ENCODE measurements around the gene STAP2. TPM values are rescaled to one million over a fixed set of nuclear protein-coding genes. Genes with fewer than 3 reads are reported as not detected.
"Not testable (repeated sequence)": the region's sequence is repeated elsewhere in the genome, so short reads cannot be mapped to it uniquely, and the experiment has no call there.

Gene STAP2
- total and polyA plus RNA-seq, 5 donors: 6.7 to 13.9 (median 10.9) TPM

- Histone ChIP-seq H3K9me3 (ENCODE audit: control insufficient read depth, low read length) (no peaks in the 10 kb centered on the region), H3K4me3 (ENCODE audit: low read length) (no peak overlapping the region), H3K27ac (ENCODE audit: low read length) (no peak overlapping the region), H3K27me3 (ENCODE audit: control insufficient read depth, insufficient read depth) (no peaks in the 10 kb centered on the region), H3K4me1 (ENCODE audit: control insufficient read depth, insufficient read depth, low read length) (no peaks in the 10 kb centered on the region)
- 88% methylated on average over 12 of the region's 12 CpGs for WGBS
- ATAC-seq: no peak
- intact Hi-C loops (cut with DNase I): loop anchor here (5.0 to 10.0 kb wide), 2 partner anchors 79 to 87 kb away; partner anchors contain the start of gene SHD (in 1 of the 4)
- no peak for DNase-seq
Observed at GRCh38 chr19:4354282-4354681, 15.7 kb upstream of the STAP2 start.

GRCh38 chr19:4352701-4353121 is 14.1 kb upstream of the STAP2 start:
- peak; percentile 45 to 46 for ATAC-seq
- no peaks in the 10 kb centered on the region for H3K4me1 ChIP-seq (ENCODE audit: control insufficient read depth, insufficient read depth, low read length)
- DNase-seq: no peak
- no peaks in the 10 kb centered on the region for H3K9me3 ChIP-seq (ENCODE audit: control insufficient read depth, low read length)
- H3K27me3 ChIP-seq (ENCODE audit: control insufficient read depth, insufficient read depth): no peaks in the 10 kb centered on the region
- no peak overlapping the region for H3K27ac ChIP-seq (ENCODE audit: low read length)
- H3K4me3 ChIP-seq (ENCODE audit: low read length): no peak overlapping the region
- WGBS: 34% methylated on average over 9 of the region's 9 CpGs
- intact Hi-C loops (cut with DNase I): loop anchor here (5.0 to 10.0 kb wide), 2 partner anchors 78 to 85 kb away; partner anchors contain the start of gene SHD (in 1 of the 4)

GRCh38 chr19:4350726-4351125 is 12.1 kb upstream of the STAP2 start:
- Histone ChIP-seq H3K27me3 (ENCODE audit: control insufficient read depth, insufficient read depth) (no peaks in the 10 kb centered on the region), H3K4me1 (ENCODE audit: control insufficient read depth, insufficient read depth, low read length) (no peaks in the 10 kb centered on the region), H3K4me3 (ENCODE audit: low read length) (no peak overlapping the region), H3K27ac (ENCODE audit: low read length) (no peak overlapping the region), H3K9me3 (ENCODE audit: control insufficient read depth, low read length) (no peaks in the 10 kb centered on the region)
- intact Hi-C loops (cut with DNase I): loop anchor here (5.0 to 10.0 kb wide), 2 partner anchors 76 to 83 kb away; partner anchors contain the start of gene SHD (in 1 of the 4)
- DNase-seq: no peak
- no peak for ATAC-seq
- 94% methylated on average over 9 of the region's 9 CpGs for WGBS

- Histone ChIP-seq H3K4me3 (ENCODE audit: low read length) (no peak overlapping the region), H3K27me3 (ENCODE audit: control insufficient read depth, insufficient read depth) (no peaks in the 10 kb centered on the region), H3K4me1 (ENCODE audit: control insufficient read depth, insufficient read depth, low read length) (no peaks in the 10 kb centered on the region), H3K9me3 (ENCODE audit: control insufficient read depth, low read length) (no peaks in the 10 kb centered on the region), H3K27ac (ENCODE audit: low read length) (no peak overlapping the region)
- DNase-seq (no peak), ATAC-seq (no peak)
- WGBS: 89% methylated on average over 8 of the region's 8 CpGs
- intact Hi-C loops (cut with DNase I): loop anchor here (5.0 to 10.0 kb wide), 2 partner anchors 75 to 83 kb away; partner anchors contain the start of gene SHD (in 1 of the 4)
Observed at GRCh38 chr19:4350111-4350510, 11.5 kb upstream of the STAP2 start.

GRCh38 chr19:4349225-4349624 is 10.6 kb upstream of the STAP2 start:
- DNase-seq; ATAC-seq; H3K4me1 ChIP-seq (ENCODE audit: control insufficient read depth, insufficient read depth, low read length); H3K4me3 ChIP-seq (ENCODE audit: low read length); H3K27me3 ChIP-seq (ENCODE audit: control insufficient read depth, insufficient read depth); H3K27ac ChIP-seq (ENCODE audit: low read length); intact Hi-C loops (cut with DNase I); H3K9me3 ChIP-seq (ENCODE audit: control insufficient read depth, low read length): not testable (repeated sequence)
- 93% methylated on average over 16 of the region's 16 CpGs for whole genome bisulfite sequencing

GRCh38 chr19:4347521-4347920 is 8.9 kb upstream of the STAP2 start:
- Histone ChIP-seq H3K9me3 (ENCODE audit: control insufficient read depth, low read length) (no peaks in the 10 kb centered on the region), H3K27me3 (ENCODE audit: control insufficient read depth, insufficient read depth) (no peaks in the 10 kb centered on the region), H3K4me1 (ENCODE audit: control insufficient read depth, insufficient read depth, low read length) (no peaks in the 10 kb centered on the region), H3K27ac (ENCODE audit: low read length) (no peak overlapping the region), H3K4me3 (ENCODE audit: low read length) (no peak overlapping the region)
- ATAC-seq (no peak), DNase-seq (no peak)
- 90% methylated on average over 6 of the region's 6 CpGs for WGBS
- intact Hi-C loops (cut with DNase I): no loop called here

- Histone ChIP-seq H3K27ac (ENCODE audit: low read length) (no peak overlapping the region), H3K4me1 (ENCODE audit: control insufficient read depth, insufficient read depth, low read length) (no peaks in the 10 kb centered on the region), H3K9me3 (ENCODE audit: control insufficient read depth, low read length) (no peaks in the 10 kb centered on the region), H3K4me3 (ENCODE audit: low read length) (no peak overlapping the region), H3K27me3 (ENCODE audit: control insufficient read depth, insufficient read depth) (no peaks in the 10 kb centered on the region)
- no peak for DNase-seq
- WGBS: 98% methylated on average over 6 of the region's 6 CpGs
- intact Hi-C loops (cut with DNase I): no loop called here
- no peak for ATAC-seq
Observed at GRCh38 chr19:4346020-4346383, 7.4 kb upstream of the STAP2 start.

- Histone ChIP-seq H3K27ac (ENCODE audit: low read length) (no peak overlapping the region), H3K4me1 (ENCODE audit: control insufficient read depth, insufficient read depth, low read length) (no peaks in the 10 kb centered on the region), H3K9me3 (ENCODE audit: control insufficient read depth, low read length) (no peaks in the 10 kb centered on the region), H3K4me3 (ENCODE audit: low read length) (no peak overlapping the region), H3K27me3 (ENCODE audit: control insufficient read depth, insufficient read depth) (no peaks in the 10 kb centered on the region)
- intact Hi-C loops (cut with DNase I): no loop called here
- no peak for ATAC-seq
- WGBS: 93% methylated on average over 15 of the region's 15 CpGs
- peak in 1 of 3 donors; percentile 5 for DNase-seq
Observed at GRCh38 chr19:4345342-4346019, 6.9 kb upstream of the STAP2 start.

GRCh38 chr19:4343370-4344307 is 5.0 kb upstream of the STAP2 start, which contains the start of gene MPND:
TSS of gene MPND (plus strand) at chr19:4343562. CDS start at chr19:4343594, 32 bp downstream.
- Histone ChIP-seq H3K4me1 (ENCODE audit: control insufficient read depth, insufficient read depth, low read length) (no peaks in the 10 kb centered on the region), H3K4me3 (ENCODE audit: low read length) (peak within 1 kb of the TSS; percentile 96), H3K9me3 (ENCODE audit: control insufficient read depth, low read length) (no peaks in the 10 kb centered on the region), H3K27me3 (ENCODE audit: control insufficient read depth, insufficient read depth) (no peaks in the 10 kb centered on the region), H3K27ac (ENCODE audit: low read length) (peak within 1 kb of the TSS; percentile 94)
- DNase-seq: peak; percentile 95 to 98 (median 97)
- intact Hi-C loops (cut with DNase I): loop anchor here in 1 of 4 donors (2.0 kb wide), 1 partner anchor 57 kb away; the partner anchor contains the start of gene SH3GL1
- 5% methylated on average over 101 of the region's 101 CpGs for WGBS
- peak; percentile 92 for ATAC-seq

GRCh38 chr19:4342615-4343369 is 4.2 kb upstream of the STAP2 start:
- peak overlapping the region; percentile 96 for H3K4me3 ChIP-seq (ENCODE audit: low read length)
- DNase-seq (peak; percentile 96 to 98 (median 97)), ATAC-seq (peak; percentile 97 to 98)
- no peaks in the 10 kb centered on the region for H3K9me3 ChIP-seq (ENCODE audit: control insufficient read depth, low read length)
- H3K27me3 ChIP-seq (ENCODE audit: control insufficient read depth, insufficient read depth): no peaks in the 10 kb centered on the region
- H3K27ac ChIP-seq (ENCODE audit: low read length): peak overlapping the region; percentile 94
- under 1% methylated on average over 39 of the region's 39 CpGs for WGBS
- intact Hi-C loops (cut with DNase I): loop anchor here in 1 of 4 donors (2.0 kb wide), 1 partner anchor 58 kb away; the partner anchor contains the start of gene SH3GL1
- H3K4me1 ChIP-seq (ENCODE audit: control insufficient read depth, insufficient read depth, low read length): no peaks in the 10 kb centered on the region

Measured in right cardiac atrium (tissue), 5 donors.